NCI-H187 treated with DMSO at 0.1 percent for 48 hours (cell line): Measurements from ENCODE around the gene FAM124B.

Experiments
- DNase-seq: peaks from one replicate; lab custom pipeline; 2025; lab: John Stamatoyannopoulos, UW

Gene FAM124B

GRCh38 chr2:224401641-224402342 is at the start of gene FAM124B:
Gene FAM124B, minus strand, starts transcription at chr2:224402107. Its CDS starts 339 bp downstream, at chr2:224401768.
- no peak for DNase-seq

GRCh38 chr2:224449212-224450147 is 47.6 kb upstream of the FAM124B start:
- DNase-seq, result no peak

- DNase-seq, result no peak
Observed at GRCh38 chr2:224448236-224448635, 46.3 kb upstream of the FAM124B start.

- no peak for DNase-seq
Observed at GRCh38 chr2:224444783-224445182, 42.9 kb upstream of the FAM124B start.

- DNase-seq, result no peak
Observed at GRCh38 chr2:224444021-224444420, 42.1 kb upstream of the FAM124B start.

GRCh38 chr2:224442071-224442967 is 40.4 kb upstream of the FAM124B start:
- DNase-seq, result no peak

GRCh38 chr2:224440988-224441387 is 39.1 kb upstream of the FAM124B start:
- no peak for DNase-seq

GRCh38 chr2:224438726-224439125 is 36.8 kb upstream of the FAM124B start:
- DNase-seq, result no peak

GRCh38 chr2:224436634-224437033 is 34.7 kb upstream of the FAM124B start:
- no peak for DNase-seq

GRCh38 chr2:224434618-224435017 is 32.7 kb upstream of the FAM124B start:
- no peak for DNase-seq

GRCh38 chr2:224433442-224433841 is 31.5 kb upstream of the FAM124B start:
- DNase-seq, result no peak

- no peak for DNase-seq
Observed at GRCh38 chr2:224432003-224432579, 30.2 kb upstream of the FAM124B start.

- no peak for DNase-seq
Observed at GRCh38 chr2:224429441-224429810, 27.5 kb upstream of the FAM124B start.

GRCh38 chr2:224428787-224429440 is 27.0 kb upstream of the FAM124B start:
- no peak for DNase-seq

- no peak for DNase-seq
Observed at GRCh38 chr2:224427471-224427870, 25.6 kb upstream of the FAM124B start.

GRCh38 chr2:224426656-224427055 is 24.7 kb upstream of the FAM124B start:
- DNase-seq, result no peak

GRCh38 chr2:224421065-224421464 is 19.2 kb upstream of the FAM124B start:
- no peak for DNase-seq

- no peak for DNase-seq
Observed at GRCh38 chr2:224417947-224418346, 16.0 kb upstream of the FAM124B start.

- no peak for DNase-seq
Observed at GRCh38 chr2:224417361-224417729, 15.4 kb upstream of the FAM124B start.

GRCh38 chr2:224416656-224417360 is 14.9 kb upstream of the FAM124B start:
- DNase-seq, result no peak

GRCh38 chr2:224413381-224413780 is 11.5 kb upstream of the FAM124B start:
- DNase-seq, result no peak
